WTC11 (cell line): ENCODE results near the gene ZFAND3.

Source experiments
- JUN ChIP-seq: sonication (generic); formaldehyde crosslinking; IDR thresholded peaks from 2 replicates; pipeline ENCODE4 v1.8.0; 2023; ENCODE audit warnings: mild to moderate bottlenecking, missing genetic modification reagents
- SMAD4 ChIP-seq: sonication (generic); formaldehyde crosslinking; IDR thresholded peaks from 2 replicates; pipeline ENCODE4 v1.8.0; 2022; ENCODE audit warnings: mild to moderate bottlenecking, missing genetic modification reagents
- TF ChIP-seq, protein P1 (sequence below): sonication (generic); formaldehyde crosslinking; conservative IDR thresholded peaks from 2 replicates; pipeline ENCODE4 v1.8.1; 2022; ENCODE audit warnings: mild to moderate bottlenecking, missing genetic modification reagents
- TF ChIP-seq, protein P2 (sequence below): fragments of 200-600 bp; IDR thresholded peaks from 2 replicates; pipeline ENCODE4 v1.8.0; 2022; ENCODE audit warnings: antibody characterized with exemption
- TF ChIP-seq, protein P3 (sequence below): sonication (generic); formaldehyde crosslinking; IDR thresholded peaks from 2 replicates; pipeline ENCODE4 v1.8.1; 2023; ENCODE audit warnings: mild to moderate bottlenecking, missing genetic modification reagents
- TF ChIP-seq, protein P4 (sequence below): sonication (generic); formaldehyde crosslinking; IDR thresholded peaks from 2 replicates; pipeline ENCODE4 v1.8.0; 2022; ENCODE audit warnings: mild to moderate bottlenecking, missing genetic modification reagents
- TF ChIP-seq, protein P5 (sequence below): sonication (generic); formaldehyde crosslinking; IDR thresholded peaks from 2 replicates; pipeline ENCODE4 v1.8.1; 2023; ENCODE audit warnings: mild to moderate bottlenecking, missing genetic modification reagents, moderate library complexity

DNA sequence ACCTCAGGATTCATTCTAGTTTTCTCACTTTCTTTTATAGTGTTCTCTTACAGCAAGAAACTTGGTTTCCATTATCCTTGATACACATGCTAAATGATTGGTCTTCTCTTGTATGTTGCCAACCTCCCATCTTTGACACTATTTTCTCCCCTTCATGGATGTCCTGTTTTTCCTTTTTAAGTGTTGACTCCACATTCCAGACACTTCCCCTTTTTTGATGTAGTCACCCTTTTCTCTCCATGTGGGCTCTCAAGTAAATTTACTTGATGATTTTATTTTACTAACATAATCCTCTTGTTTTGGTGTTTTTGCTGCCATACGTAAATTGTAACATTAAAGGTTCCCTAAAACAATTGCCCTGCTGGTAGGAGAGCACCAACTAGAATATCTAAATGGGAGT, 148.1 kb downstream of the ZFAND3 start:
- TF ChIP-seq, protein P1, sequence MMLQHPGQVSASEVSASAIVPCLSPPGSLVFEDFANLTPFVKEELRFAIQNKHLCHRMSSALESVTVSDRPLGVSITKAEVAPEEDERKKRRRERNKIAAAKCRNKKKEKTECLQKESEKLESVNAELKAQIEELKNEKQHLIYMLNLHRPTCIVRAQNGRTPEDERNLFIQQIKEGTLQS (CRISPR knock-in tag) = no peak
- TF ChIP-seq, protein P2, sequence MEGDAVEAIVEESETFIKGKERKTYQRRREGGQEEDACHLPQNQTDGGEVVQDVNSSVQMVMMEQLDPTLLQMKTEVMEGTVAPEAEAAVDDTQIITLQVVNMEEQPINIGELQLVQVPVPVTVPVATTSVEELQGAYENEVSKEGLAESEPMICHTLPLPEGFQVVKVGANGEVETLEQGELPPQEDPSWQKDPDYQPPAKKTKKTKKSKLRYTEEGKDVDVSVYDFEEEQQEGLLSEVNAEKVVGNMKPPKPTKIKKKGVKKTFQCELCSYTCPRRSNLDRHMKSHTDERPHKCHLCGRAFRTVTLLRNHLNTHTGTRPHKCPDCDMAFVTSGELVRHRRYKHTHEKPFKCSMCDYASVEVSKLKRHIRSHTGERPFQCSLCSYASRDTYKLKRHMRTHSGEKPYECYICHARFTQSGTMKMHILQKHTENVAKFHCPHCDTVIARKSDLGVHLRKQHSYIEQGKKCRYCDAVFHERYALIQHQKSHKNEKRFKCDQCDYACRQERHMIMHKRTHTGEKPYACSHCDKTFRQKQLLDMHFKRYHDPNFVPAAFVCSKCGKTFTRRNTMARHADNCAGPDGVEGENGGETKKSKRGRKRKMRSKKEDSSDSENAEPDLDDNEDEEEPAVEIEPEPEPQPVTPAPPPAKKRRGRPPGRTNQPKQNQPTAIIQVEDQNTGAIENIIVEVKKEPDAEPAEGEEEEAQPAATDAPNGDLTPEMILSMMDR = no peak
- TF ChIP-seq, protein P3, sequence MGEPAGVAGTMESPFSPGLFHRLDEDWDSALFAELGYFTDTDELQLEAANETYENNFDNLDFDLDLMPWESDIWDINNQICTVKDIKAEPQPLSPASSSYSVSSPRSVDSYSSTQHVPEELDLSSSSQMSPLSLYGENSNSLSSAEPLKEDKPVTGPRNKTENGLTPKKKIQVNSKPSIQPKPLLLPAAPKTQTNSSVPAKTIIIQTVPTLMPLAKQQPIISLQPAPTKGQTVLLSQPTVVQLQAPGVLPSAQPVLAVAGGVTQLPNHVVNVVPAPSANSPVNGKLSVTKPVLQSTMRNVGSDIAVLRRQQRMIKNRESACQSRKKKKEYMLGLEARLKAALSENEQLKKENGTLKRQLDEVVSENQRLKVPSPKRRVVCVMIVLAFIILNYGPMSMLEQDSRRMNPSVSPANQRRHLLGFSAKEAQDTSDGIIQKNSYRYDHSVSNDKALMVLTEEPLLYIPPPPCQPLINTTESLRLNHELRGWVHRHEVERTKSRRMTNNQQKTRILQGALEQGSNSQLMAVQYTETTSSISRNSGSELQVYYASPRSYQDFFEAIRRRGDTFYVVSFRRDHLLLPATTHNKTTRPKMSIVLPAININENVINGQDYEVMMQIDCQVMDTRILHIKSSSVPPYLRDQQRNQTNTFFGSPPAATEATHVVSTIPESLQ = no peak
- TF ChIP-seq SMAD4 = no peak
- TF ChIP-seq, protein P4, sequence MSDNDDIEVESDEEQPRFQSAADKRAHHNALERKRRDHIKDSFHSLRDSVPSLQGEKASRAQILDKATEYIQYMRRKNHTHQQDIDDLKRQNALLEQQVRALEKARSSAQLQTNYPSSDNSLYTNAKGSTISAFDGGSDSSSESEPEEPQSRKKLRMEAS (CRISPR knock-in tag) = no peak
- TF ChIP-seq JUN = no peak
- TF ChIP-seq, protein P5, sequence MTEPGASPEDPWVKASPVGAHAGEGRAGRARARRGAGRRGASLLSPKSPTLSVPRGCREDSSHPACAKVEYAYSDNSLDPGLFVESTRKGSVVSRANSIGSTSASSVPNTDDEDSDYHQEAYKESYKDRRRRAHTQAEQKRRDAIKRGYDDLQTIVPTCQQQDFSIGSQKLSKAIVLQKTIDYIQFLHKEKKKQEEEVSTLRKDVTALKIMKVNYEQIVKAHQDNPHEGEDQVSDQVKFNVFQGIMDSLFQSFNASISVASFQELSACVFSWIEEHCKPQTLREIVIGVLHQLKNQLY (CRISPR knock-in tag) = no peak
